Skeletal muscle tissue (tissue), 4 donors: Measurements from ENCODE around the gene S100A10. TPM values are rescaled to one million over a fixed set of nuclear protein-coding genes. Genes with fewer than 3 reads are reported as not detected.

Experiments used
- H3K27ac ChIP-seq: one replicate; pipeline ENCODE4 v1.7.0; 2013; ENCODE audit warnings: mild to moderate bottlenecking, low read depth, low read length, inconsistent platforms
- H3K27me3 ChIP-seq, 3 donors: one replicate each; pipeline ENCODE4 v1.7.0; 2013; ENCODE audit warnings: low read length in 3 of 3; ENCODE audit not compliant: control insufficient read depth in 3 of 3, insufficient read depth in 3 of 3
- H3K36me3 ChIP-seq, 3 donors: one replicate each; pipeline ENCODE4 v1.7.0; 2013; ENCODE audit warnings: low read length in 3 of 3; ENCODE audit not compliant: control insufficient read depth in 3 of 3, insufficient read depth in 3 of 3
- H3K4me1 ChIP-seq, 3 donors: one replicate each; pipeline ENCODE4 v1.7.0; 2013; ENCODE audit warnings: low read length in 3 of 3, mild to moderate bottlenecking in 3 of 3; ENCODE audit not compliant: control insufficient read depth in 3 of 3, insufficient read depth in 3 of 3
- H3K4me3 ChIP-seq, 3 donors: one replicate each; pipeline ENCODE4 v1.7.0; 2013; ENCODE audit warnings: low read length in 3 of 3
- H3K9ac ChIP-seq, 3 donors: one replicate each; pipeline ENCODE4 v1.7.0; 2013; ENCODE audit warnings: low read length in 3 of 3, mild to moderate bottlenecking in 3 of 3, moderate library complexity in 2 of 3, low read depth in 1 of 3
- H3K9me3 ChIP-seq, 3 donors: one replicate each; pipeline ENCODE4 v1.7.0; 2013; ENCODE audit warnings: low read length in 3 of 3; ENCODE audit not compliant: control insufficient read depth in 3 of 3
- total RNA-seq: library from RNA; depleted of rRNA; stranded (reverse); fragments of >200 nt; gene quantifications from one replicate; pipeline ENCODE4 v1.2.3, GENCODE V29; 2014
- donor health status: Osteomylitis.

Gene S100A10
- total RNA-seq, 1 donor from 2014 or later: 43.8 TPM

- Histone ChIP-seq H3K4me3 (no peak overlapping the region), H3K9me3 (no peaks in the 10 kb centered on the region), H3K27me3 (no peaks in the 10 kb centered on the region), H3K27ac (no peak overlapping the region), H3K9ac (no peak overlapping the region), H3K4me1 (peaks cover 7 to 24% (median 19%) of the 10 kb centered on the region in 3 donors), H3K36me3 (no peaks in the 10 kb centered on the region)
Observed at GRCh38 chr1:151942882-151943281, 50.8 kb downstream of the S100A10 start.

GRCh38 chr1:151940541-151940940 lies 53.1 kb downstream of the S100A10 start:
- no peak overlapping the region for H3K4me3 ChIP-seq
- H3K27me3 ChIP-seq: no peaks in the 10 kb centered on the region
- H3K9me3 ChIP-seq: no peaks in the 10 kb centered on the region
- H3K9ac ChIP-seq: no peak overlapping the region
- H3K27ac ChIP-seq: peak overlapping the region; percentile 50
- peaks cover 0 to 20% (median 18%) of the 10 kb centered on the region in 3 donors for H3K4me1 ChIP-seq
- H3K36me3 ChIP-seq: no peaks in the 10 kb centered on the region

GRCh38 chr1:151939779-151940178 lies 53.9 kb downstream of the S100A10 start:
- Histone ChIP-seq H3K27ac (no peak overlapping the region), H3K4me3 (no peak overlapping the region), H3K27me3 (no peaks in the 10 kb centered on the region), H3K9me3 (no peaks in the 10 kb centered on the region), H3K9ac (no peak overlapping the region), H3K4me1 (peaks cover 0 to 16% (median 11%) of the 10 kb centered on the region in 3 donors), H3K36me3 (no peaks in the 10 kb centered on the region)

GRCh38 chr1:151939141-151939540 lies 54.5 kb downstream of the S100A10 start:
- Histone ChIP-seq H3K4me3 (no peak overlapping the region), H3K9ac (no peak overlapping the region), H3K27ac (no peak overlapping the region), H3K27me3 (no peaks in the 10 kb centered on the region), H3K36me3 (no peaks in the 10 kb centered on the region), H3K9me3 (no peaks in the 10 kb centered on the region), H3K4me1 (peaks cover 0 to 10% (median 4%) of the 10 kb centered on the region in 3 donors)

- Histone ChIP-seq H3K9me3 (no peaks in the 10 kb centered on the region), H3K9ac (no peak overlapping the region), H3K27me3 (no peaks in the 10 kb centered on the region), H3K36me3 (no peaks in the 10 kb centered on the region), H3K4me3 (no peak overlapping the region), H3K27ac (no peak overlapping the region), H3K4me1 (peaks cover 0 to 7% (median 3%) of the 10 kb centered on the region in 3 donors)
Observed at GRCh38 chr1:151936653-151937052, 57.0 kb downstream of the S100A10 start.

GRCh38 chr1:151935894-151936602 lies 57.6 kb downstream of the S100A10 start:
- H3K4me1 ChIP-seq: peaks cover 0 to under 1% (median 0%) of the 10 kb centered on the region in 3 donors
- no peak overlapping the region for H3K27ac ChIP-seq
- no peaks in the 10 kb centered on the region for H3K36me3 ChIP-seq
- no peak overlapping the region for H3K4me3 ChIP-seq
- no peak overlapping the region for H3K9ac ChIP-seq
- no peaks in the 10 kb centered on the region for H3K9me3 ChIP-seq
- H3K27me3 ChIP-seq: no peaks in the 10 kb centered on the region

- Histone ChIP-seq H3K4me1 (no peaks in the 10 kb centered on the region), H3K4me3 (no peak overlapping the region), H3K27me3 (no peaks in the 10 kb centered on the region), H3K36me3 (no peaks in the 10 kb centered on the region), H3K27ac (no peak overlapping the region), H3K9ac (no peak overlapping the region), H3K9me3 (no peaks in the 10 kb centered on the region)
Observed at GRCh38 chr1:151935154-151935553, 58.5 kb downstream of the S100A10 start.

GRCh38 chr1:151934048-151934493 lies 59.6 kb downstream of the S100A10 start:
- Histone ChIP-seq H3K36me3 (no peaks in the 10 kb centered on the region), H3K4me1 (no peaks in the 10 kb centered on the region), H3K9me3 (no peaks in the 10 kb centered on the region), H3K4me3 (no peak overlapping the region), H3K27ac (no peak overlapping the region), H3K9ac (no peak overlapping the region), H3K27me3 (no peaks in the 10 kb centered on the region)

Other genes with a start within 250 kb of the S100A10 start
- gene MRPL9, start 230.4 kb downstream of the S100A10 start, total RNA-seq: 90.3 TPM
- gene TDRKH, start 203.4 kb downstream of the S100A10 start, total RNA-seq: 4.7 TPM
- under 0.01 TPM for gene LINGO4, start 188.4 kb downstream of the S100A10 start, total RNA-seq
- gene RORC, start 162.1 kb downstream of the S100A10 start, total RNA-seq: 8.9 TPM
- gene C2CD4D, start 154.0 kb downstream of the S100A10 start, total RNA-seq: not detected
- gene THEM5, start 140.1 kb downstream of the S100A10 start, total RNA-seq: not detected
- gene THEM4, start 84.3 kb downstream of the S100A10 start, total RNA-seq: 8.4 TPM
- 10.4 TPM for gene S100A11, start 43.1 kb upstream of the S100A10 start, total RNA-seq
- gene TCHHL1, start 95.2 kb upstream of the S100A10 start, total RNA-seq: not detected
- not detected for gene TCHH, start 121.6 kb upstream of the S100A10 start, total RNA-seq
- not detected for gene RPTN, start 165.4 kb upstream of the S100A10 start, total RNA-seq
- gene HRNR, start 230.3 kb upstream of the S100A10 start, total RNA-seq: not detected